ENCODE results near the gene GOLGA3. TPM values are rescaled to one million over a fixed set of nuclear protein-coding genes. Genes with fewer than 3 reads are reported as not detected.
"Not testable (repeated sequence)": the region's sequence is repeated elsewhere in the genome, so short reads cannot be mapped to it uniquely, and the experiment has no call there.

The GOLGA3 gene
- total and polyA plus RNA-seq, 5 experiments from 2014 or later, result 2.7 to 82.1 (median 18.1) TPM

GRCh38 chr12:132786192-132786591, 42.5 kb downstream of the GOLGA3 start:
- H3K36me3 Mint-ChIP-seq, result peaks cover 6 to 81% (median 17%) of the 10 kb centered on the region in 3 donors
- POLR2A ChIA-PET, result interaction anchor here (0.6 kb wide), 1 partner anchor 45 kb away, joined by 5 read pairs; no protein-coding TSS in a partner anchor
- no peak overlapping the region for H3K4me3 Mint-ChIP-seq
- no peaks in the 10 kb centered on the region for H3K27me3 Mint-ChIP-seq
- no peak for ATAC-seq
- H3K9me3 Mint-ChIP-seq, result no peaks in the 10 kb centered on the region
- H3K27ac Mint-ChIP-seq, result peak overlapping the region in 1 of 10 donors; percentile 40
- H3K4me1 Mint-ChIP-seq, result peaks cover 0 to 8% (median 5%) of the 10 kb centered on the region in 4 donors
- no peak for DNase-seq

- H3K36me3 Mint-ChIP-seq, result peaks cover 6 to 82% (median 22%) of the 10 kb centered on the region in 3 donors
- ATAC-seq (no peak), DNase-seq (no peak)
- no peaks in the 10 kb centered on the region for H3K27me3 Mint-ChIP-seq
- no peak overlapping the region for H3K4me3 Mint-ChIP-seq
- no peaks in the 10 kb centered on the region for H3K9me3 Mint-ChIP-seq
- H3K27ac Mint-ChIP-seq, result peak overlapping the region in 6 of 10 donors; percentile 8 to 83 (median 68)
- POLR2A ChIA-PET, result no interaction called here
- H3K4me1 Mint-ChIP-seq, result peaks cover 0 to 8% (median 6%) of the 10 kb centered on the region in 4 donors
Measured at GRCh38 chr12:132784580-132784979, 44.1 kb downstream of the GOLGA3 start.

- H3K4me3 Mint-ChIP-seq, result no peak overlapping the region
- POLR2A ChIA-PET, result interaction anchor here (0.7 kb wide), 1 partner anchor 12 kb away, joined by 3 read pairs; no protein-coding TSS in a partner anchor
- peak overlapping the region in 2 of 10 donors; percentile 8 to 83 for H3K27ac Mint-ChIP-seq
- no peaks in the 10 kb centered on the region for H3K9me3 Mint-ChIP-seq
- H3K36me3 Mint-ChIP-seq, result peaks cover 6 to 82% (median 21%) of the 10 kb centered on the region in 3 donors
- H3K4me1 Mint-ChIP-seq, result peaks cover 0 to 8% (median 6%) of the 10 kb centered on the region in 4 donors
- ATAC-seq, result no peak
- DNase-seq, result no peak
- no peaks in the 10 kb centered on the region for H3K27me3 Mint-ChIP-seq
Measured at GRCh38 chr12:132783917-132784531, 44.6 kb downstream of the GOLGA3 start.

- POLR2A ChIA-PET, result interaction anchor here (0.8 kb wide), 1 partner anchor 39 kb away, joined by 3 read pairs; no protein-coding TSS in a partner anchor
- no peak overlapping the region for H3K4me3 Mint-ChIP-seq
- peaks cover 0 to 5% (median under 1%) of the 10 kb centered on the region in 4 donors for H3K4me1 Mint-ChIP-seq
Measured at GRCh38 chr12:132781938-132782337, 46.7 kb downstream of the GOLGA3 start.

GRCh38 chr12:132779781-132780353, 48.8 kb downstream of the GOLGA3 start:
- peaks cover 3 to 82% (median 21%) of the 10 kb centered on the region in 3 donors for H3K36me3 Mint-ChIP-seq

More at GRCh38 chr12:132781938-132782337, 46.7 kb downstream of the GOLGA3 start:
- H3K9me3 Mint-ChIP-seq, result no peaks in the 10 kb centered on the region
- no peak for DNase-seq
- peaks cover 6 to 82% (median 20%) of the 10 kb centered on the region in 3 donors for H3K36me3 Mint-ChIP-seq
- ATAC-seq, result no peak
- H3K27ac Mint-ChIP-seq, result peak overlapping the region in 1 of 10 donors; percentile 81
- no peaks in the 10 kb centered on the region for H3K27me3 Mint-ChIP-seq

GRCh38 chr12:132777614-132778013, 51.1 kb downstream of the GOLGA3 start:
- Mint-ChIP-seq H3K27me3 (no peaks in the 10 kb centered on the region), H3K27ac (no peak overlapping the region), H3K9me3 (no peaks in the 10 kb centered on the region), H3K36me3 (peaks cover 0 to 78% (median 25%) of the 10 kb centered on the region in 3 donors), H3K4me3 (no peak overlapping the region), H3K4me1 (peaks cover 11 to 32% (median 25%) of the 10 kb centered on the region in 4 donors)
- POLR2A ChIA-PET, result no interaction called here
- no peak for ATAC-seq
- DNase-seq, result no peak

More at GRCh38 chr12:132779781-132780353, 48.8 kb downstream of the GOLGA3 start:
- Mint-ChIP-seq H3K27me3 (no peaks in the 10 kb centered on the region), H3K27ac (peak overlapping the region in 4 of 10 donors; percentile 29 to 65 (median 48)), H3K4me1 (peaks cover under 1 to 14% (median 5%) of the 10 kb centered on the region in 4 donors), H3K4me3 (no peak overlapping the region), H3K9me3 (no peaks in the 10 kb centered on the region)
- no peak for DNase-seq
- POLR2A ChIA-PET, result no interaction called here
- no peak for ATAC-seq

GRCh38 chr12:132776816-132777568, 51.7 kb downstream of the GOLGA3 start:
- DNase-seq, result no peak

GRCh38 chr12:132776230-132776625, 52.4 kb downstream of the GOLGA3 start:
- POLR2A ChIA-PET, result interaction anchor here (1.1 kb wide), 1 partner anchor 42 kb away, joined by 3 read pairs; no protein-coding TSS in a partner anchor
- DNase-seq, H3K27me3 Mint-ChIP-seq, ATAC-seq, H3K9me3 Mint-ChIP-seq: not testable (repeated sequence)
- H3K4me3 Mint-ChIP-seq, result peak overlapping the region in 1 of 10 donors; percentile 36
- peaks cover 0 to 68% (median 23%) of the 10 kb centered on the region in 3 donors for H3K36me3 Mint-ChIP-seq
- peak overlapping the region in 4 of 10 donors; percentile 27 to 81 (median 67) for H3K27ac Mint-ChIP-seq
- peaks cover 16 to 45% (median 36%) of the 10 kb centered on the region in 4 donors for H3K4me1 Mint-ChIP-seq

More at GRCh38 chr12:132776816-132777568, 51.7 kb downstream of the GOLGA3 start:
- POLR2A ChIA-PET, result interaction anchor here (0.5 to 1.1 kb wide), 2 partner anchors 41 to 125 kb away, joined by 3 to 4 read pairs; no protein-coding TSS in a partner anchor
- peaks cover 11 to 38% (median 29%) of the 10 kb centered on the region in 4 donors for H3K4me1 Mint-ChIP-seq
- no peaks in the 10 kb centered on the region for H3K27me3 Mint-ChIP-seq
- peak overlapping the region in 2 of 10 donors; percentile 54 to 80 for H3K27ac Mint-ChIP-seq
- peaks cover 0 to 74% (median 23%) of the 10 kb centered on the region in 3 donors for H3K36me3 Mint-ChIP-seq
- ATAC-seq, result no peak
- H3K4me3 Mint-ChIP-seq, result no peak overlapping the region
- no peaks in the 10 kb centered on the region for H3K9me3 Mint-ChIP-seq

- H3K4me1 Mint-ChIP-seq, result peaks cover 18 to 49% (median 40%) of the 10 kb centered on the region in 4 donors
- H3K9me3 Mint-ChIP-seq, result no peaks in the 10 kb centered on the region
- H3K27ac Mint-ChIP-seq, result peak overlapping the region in 4 of 10 donors; percentile 18 to 94 (median 66)
- peak overlapping the region in 1 of 10 donors; percentile 26 for H3K4me3 Mint-ChIP-seq
- POLR2A ChIA-PET, result interaction anchor here (1.1 to 3.1 kb wide), 2 partner anchors 14 to 43 kb away, joined by 3 to 16 read pairs; partner anchors contain the start of gene ANKLE2
- DNase-seq (no peak), ATAC-seq (no peak)
- H3K36me3 Mint-ChIP-seq, result peaks cover 0 to 63% (median 21%) of the 10 kb centered on the region in 3 donors
- H3K27me3 Mint-ChIP-seq, result no peaks in the 10 kb centered on the region
Measured at GRCh38 chr12:132775502-132776229, 53.0 kb downstream of the GOLGA3 start.

- Mint-ChIP-seq H3K4me1 (peaks cover 18 to 58% (median 47%) of the 10 kb centered on the region in 4 donors), H3K27me3 (no peaks in the 10 kb centered on the region), H3K9me3 (no peaks in the 10 kb centered on the region), H3K27ac (peak overlapping the region in 9 of 10 donors; percentile 35 to 94 (median 84)), H3K4me3 (peak overlapping the region in 8 of 10 donors; percentile 22 to 76 (median 54)), H3K36me3 (peaks cover 0 to 55% (median 14%) of the 10 kb centered on the region in 3 donors)
- DNase-seq (no peak), ATAC-seq (no peak)
- POLR2A ChIA-PET, result interaction anchor here (2.7 to 3.1 kb wide), 2 partner anchors 13 to 54 kb away, joined by 12 to 16 read pairs; partner anchors contain the start of genes ANKLE2 and GOLGA3
Measured at GRCh38 chr12:132774646-132775275, 53.9 kb downstream of the GOLGA3 start.

GRCh38 chr12:132774159-132774558, 54.5 kb downstream of the GOLGA3 start:
- no peak for ATAC-seq
- POLR2A ChIA-PET, result interaction anchor here (0.8 to 3.1 kb wide), 4 partner anchors 12 to 73 kb away, joined by 3 to 16 read pairs (median 8); partner anchors contain the start of genes ANKLE2 and GOLGA3
- Mint-ChIP-seq H3K27ac (peak overlapping the region; percentile 66 to 92 (median 80)), H3K27me3 (no peaks in the 10 kb centered on the region), H3K4me3 (peak overlapping the region in 7 of 10 donors; percentile 16 to 66 (median 56)), H3K4me1 (peaks cover 20 to 64% (median 51%) of the 10 kb centered on the region in 4 donors), H3K9me3 (no peaks in the 10 kb centered on the region), H3K36me3 (peaks cover 0 to 49% (median 14%) of the 10 kb centered on the region in 3 donors)
- no peak for DNase-seq

All from naive thymus-derived CD8-positive, alpha-beta T cell (primary cell).